Mesothelial cell of epicardium (in vitro differentiated cells): ENCODE results near the gene CUL4A. TPM values are rescaled to one million over a fixed set of nuclear protein-coding genes. Genes with fewer than 3 reads are reported as not detected.

Source experiments
- DNase-seq, 2 experiments: peaks; one replicate each; pipeline ENCODE4 v3.0.0; 2021; ENCODE audit warnings: low spot score in 2 of 2; ENCODE audit not compliant: unreplicated experiment in 2 of 2
- H3K27ac Mint-ChIP-seq: 2 replicates; pipeline ENCODE4 v1.8.0; 2021; ENCODE audit warnings: mixed read lengths
- H3K27me3 Mint-ChIP-seq: 2 replicates; pipeline ENCODE4 v1.8.0; 2021; ENCODE audit warnings: low read depth, mixed read lengths
- H3K36me3 Mint-ChIP-seq: 2 replicates; pipeline ENCODE4 v1.8.0; 2021; ENCODE audit warnings: mixed read lengths
- H3K4me1 Mint-ChIP-seq: 2 replicates; pipeline ENCODE4 v1.8.0; 2021; ENCODE audit warnings: mixed read lengths
- H3K4me3 Mint-ChIP-seq: 2 replicates; pipeline ENCODE4 v1.8.0; 2021; ENCODE audit warnings: mild to moderate bottlenecking, moderate library complexity, mixed read lengths
- H3K9me3 Mint-ChIP-seq: 2 replicates; pipeline ENCODE4 v1.8.0; 2021; ENCODE audit warnings: mixed read lengths
- total RNA-seq: library from RNA; stranded (reverse); gene quantifications from 3 replicates; pipeline ENCODE4 v1.2.1, GENCODE V29; 2021
- TF ChIP-seq, protein P1 (sequence below): fragments of 200-600 bp; sonication (generic); IDR thresholded peaks from one replicate; pipeline ENCODE4 v1.5.0; 2021; ENCODE audit warnings: antibody characterized with exemption; ENCODE audit not compliant: unreplicated experiment

CUL4A gene
- total RNA-seq, 1 donor from 2014 or later, result 79.8 TPM

GRCh38 chr13:113190181-113190580 lies 19.2 kb upstream of the CUL4A start:
- peaks cover 28% of the 10 kb centered on the region for H3K36me3 Mint-ChIP-seq
- no peaks in the 10 kb centered on the region for H3K27me3 Mint-ChIP-seq
- H3K27ac Mint-ChIP-seq, result no peak overlapping the region
- no peak overlapping the region for H3K4me3 Mint-ChIP-seq
- TF ChIP-seq, protein P1, sequence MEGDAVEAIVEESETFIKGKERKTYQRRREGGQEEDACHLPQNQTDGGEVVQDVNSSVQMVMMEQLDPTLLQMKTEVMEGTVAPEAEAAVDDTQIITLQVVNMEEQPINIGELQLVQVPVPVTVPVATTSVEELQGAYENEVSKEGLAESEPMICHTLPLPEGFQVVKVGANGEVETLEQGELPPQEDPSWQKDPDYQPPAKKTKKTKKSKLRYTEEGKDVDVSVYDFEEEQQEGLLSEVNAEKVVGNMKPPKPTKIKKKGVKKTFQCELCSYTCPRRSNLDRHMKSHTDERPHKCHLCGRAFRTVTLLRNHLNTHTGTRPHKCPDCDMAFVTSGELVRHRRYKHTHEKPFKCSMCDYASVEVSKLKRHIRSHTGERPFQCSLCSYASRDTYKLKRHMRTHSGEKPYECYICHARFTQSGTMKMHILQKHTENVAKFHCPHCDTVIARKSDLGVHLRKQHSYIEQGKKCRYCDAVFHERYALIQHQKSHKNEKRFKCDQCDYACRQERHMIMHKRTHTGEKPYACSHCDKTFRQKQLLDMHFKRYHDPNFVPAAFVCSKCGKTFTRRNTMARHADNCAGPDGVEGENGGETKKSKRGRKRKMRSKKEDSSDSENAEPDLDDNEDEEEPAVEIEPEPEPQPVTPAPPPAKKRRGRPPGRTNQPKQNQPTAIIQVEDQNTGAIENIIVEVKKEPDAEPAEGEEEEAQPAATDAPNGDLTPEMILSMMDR, result no peak
- H3K4me1 Mint-ChIP-seq, result no peaks in the 10 kb centered on the region
- no peak for DNase-seq
- H3K9me3 Mint-ChIP-seq, result no peaks in the 10 kb centered on the region

GRCh38 chr13:113192279-113192678 lies 17.1 kb upstream of the CUL4A start:
- no peaks in the 10 kb centered on the region for H3K9me3 Mint-ChIP-seq
- DNase-seq, result no peak
- H3K4me1 Mint-ChIP-seq, result no peaks in the 10 kb centered on the region
- H3K27me3 Mint-ChIP-seq, result no peaks in the 10 kb centered on the region
- H3K4me3 Mint-ChIP-seq, result no peak overlapping the region
- peaks cover 39% of the 10 kb centered on the region for H3K36me3 Mint-ChIP-seq
- H3K27ac Mint-ChIP-seq, result no peak overlapping the region
- TF ChIP-seq, protein P1, result no peak

GRCh38 chr13:113192902-113193301 lies 16.5 kb upstream of the CUL4A start:
- TF ChIP-seq, protein P1, result no peak
- Mint-ChIP-seq H3K36me3 (peaks cover 42% of the 10 kb centered on the region), H3K27me3 (no peaks in the 10 kb centered on the region), H3K27ac (no peak overlapping the region), H3K9me3 (no peaks in the 10 kb centered on the region), H3K4me3 (no peak overlapping the region), H3K4me1 (no peaks in the 10 kb centered on the region)
- no peak for DNase-seq

- no peaks in the 10 kb centered on the region for H3K4me1 Mint-ChIP-seq
- TF ChIP-seq, protein P1, result no peak
- H3K27ac Mint-ChIP-seq, result no peak overlapping the region
- no peak for DNase-seq
- H3K4me3 Mint-ChIP-seq, result no peak overlapping the region
- no peaks in the 10 kb centered on the region for H3K27me3 Mint-ChIP-seq
- no peaks in the 10 kb centered on the region for H3K9me3 Mint-ChIP-seq
- H3K36me3 Mint-ChIP-seq, result peaks cover 24% of the 10 kb centered on the region
Observed at GRCh38 chr13:113195360-113195759, 14.1 kb upstream of the CUL4A start.

DNA sequence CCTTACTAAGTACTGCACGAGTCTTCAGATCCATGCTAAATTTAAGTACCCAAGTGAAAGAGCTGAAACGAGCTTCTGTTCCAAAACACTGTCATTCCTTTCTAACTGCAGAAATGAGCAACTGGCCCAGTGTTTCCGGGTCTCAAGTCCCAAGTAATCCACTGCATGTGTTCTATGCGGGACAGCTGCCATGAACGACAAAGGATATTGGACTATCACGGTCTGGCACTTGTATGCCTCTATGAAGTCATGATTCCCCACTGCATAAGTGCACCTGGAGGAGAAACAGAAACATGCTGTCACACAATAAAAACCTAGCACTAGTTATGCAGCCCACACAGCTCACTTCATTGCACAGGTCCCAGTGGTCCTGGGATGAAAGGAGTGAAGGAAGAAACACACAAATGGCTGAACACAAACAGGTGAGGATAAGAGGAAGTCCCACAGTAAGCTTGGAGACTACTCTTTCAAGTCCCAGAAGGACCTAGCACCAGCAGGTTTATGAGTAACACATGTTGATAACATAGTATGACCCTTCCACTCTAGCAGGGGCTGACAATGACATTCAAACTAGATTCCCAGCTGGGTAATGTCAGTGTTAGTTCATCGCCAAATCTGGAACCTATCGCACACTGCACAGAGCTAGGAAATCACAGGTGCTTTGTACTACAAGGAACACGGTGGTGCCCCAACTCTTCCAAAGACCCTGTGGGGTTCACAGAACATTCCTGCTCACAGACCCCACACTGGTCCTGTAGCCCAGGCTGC lies 12.3 kb upstream of the CUL4A start:
- Mint-ChIP-seq H3K4me1 (no peaks in the 10 kb centered on the region), H3K27ac (no peak overlapping the region), H3K36me3 (peaks cover 23% of the 10 kb centered on the region), H3K4me3 (no peak overlapping the region), H3K27me3 (no peaks in the 10 kb centered on the region), H3K9me3 (no peaks in the 10 kb centered on the region)
- no peak for DNase-seq
- TF ChIP-seq, protein P1, result no peak

DNA sequence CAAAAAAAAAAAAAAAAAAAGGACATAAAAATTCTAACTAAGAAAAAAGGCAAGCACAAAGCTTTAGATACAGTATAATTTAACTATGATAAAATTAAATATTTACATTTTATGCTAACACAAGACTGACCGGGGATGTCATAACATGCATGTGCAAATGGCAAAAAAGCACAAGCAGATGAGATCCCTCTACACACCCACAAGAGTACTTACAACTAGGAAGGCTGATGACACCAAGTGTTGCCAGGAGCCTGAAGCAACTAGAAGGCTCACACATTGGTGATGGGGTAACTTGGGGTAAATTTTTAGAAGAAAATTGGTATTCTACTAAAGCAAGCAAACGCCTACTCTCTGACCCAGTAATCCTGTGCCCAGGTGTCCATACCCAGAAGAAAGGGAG lies 7.6 kb upstream of the CUL4A start:
- Mint-ChIP-seq H3K27me3 (no peaks in the 10 kb centered on the region), H3K9me3 (no peaks in the 10 kb centered on the region), H3K36me3 (peaks cover 7% of the 10 kb centered on the region), H3K4me3 (no peak overlapping the region), H3K4me1 (peaks cover 11% of the 10 kb centered on the region), H3K27ac (no peak overlapping the region)
- TF ChIP-seq, protein P1, result no peak
- DNase-seq, result no peak
